Hepatocyte (in vitro differentiated cells): ENCODE measurements around the gene USH2A. TPM values are rescaled to one million over a fixed set of nuclear protein-coding genes. Genes with fewer than 3 reads are reported as not detected.

Source experiments
- DNase-seq: peaks from one replicate; pipeline ENCODE4 v3.0.0-alpha.2; 2016; ENCODE audit warnings: low spot score
- H2AFZ ChIP-seq: fragments of 200-600 bp; sonication (generic); 2 replicates; pipeline ENCODE4 v1.6.0; 2016; ENCODE audit warnings: antibody characterized with exemption, mild to moderate bottlenecking
- H3K27ac ChIP-seq: fragments of 200-600 bp; sonication (generic); 2 replicates; pipeline ENCODE4 v1.5.1; 2016; ENCODE audit warnings: mild to moderate bottlenecking
- H3K27me3 ChIP-seq: fragments of 200-600 bp; sonication (generic); 2 replicates; pipeline ENCODE4 v1.6.1; 2016
- H3K36me3 ChIP-seq: fragments of 200-600 bp; sonication (generic); replicated peaks from 2 replicates; pipeline ENCODE4 v1.5.1; 2016; ENCODE audit warnings: low read depth; ENCODE audit not compliant: insufficient read depth
- H3K4me1 ChIP-seq: fragments of 200-600 bp; sonication (generic); 2 replicates; pipeline ENCODE4 v1.5.1; 2016; ENCODE audit warnings: mild to moderate bottlenecking, moderate library complexity; ENCODE audit not compliant: insufficient read depth
- H3K4me2 ChIP-seq: fragments of 200-600 bp; sonication (generic); 2 replicates; pipeline ENCODE4 v1.6.0; 2016
- H3K4me3 ChIP-seq: fragments of 200-600 bp; sonication (generic); 2 replicates; pipeline ENCODE4 v1.5.1; 2016; ENCODE audit warnings: mild to moderate bottlenecking
- H3K79me2 ChIP-seq: fragments of 200-600 bp; sonication (generic); 2 replicates; pipeline ENCODE4 v1.6.0; 2017; ENCODE audit warnings: mild to moderate bottlenecking
- H3K9me2 ChIP-seq: fragments of 200-600 bp; sonication (generic); replicated peaks from 2 replicates; pipeline ENCODE4 v1.6.0; 2017; ENCODE audit warnings: mild to moderate bottlenecking; ENCODE audit not compliant: insufficient read depth
- H3K9me3 ChIP-seq: fragments of 200-600 bp; sonication (generic); 2 replicates; pipeline ENCODE4 v1.5.1; 2016; ENCODE audit warnings: low read depth, mild to moderate bottlenecking
- H4K20me1 ChIP-seq: fragments of 200-600 bp; sonication (generic); 2 replicates; pipeline ENCODE4 v1.6.0; 2016; ENCODE audit warnings: mild to moderate bottlenecking; ENCODE audit not compliant: insufficient read depth, poor library complexity, severe bottlenecking
- CTCF ChIP-seq: fragments of 200-600 bp; sonication (generic); IDR thresholded peaks from 2 replicates; pipeline ENCODE4 v1.5.1; 2016; ENCODE audit warnings: antibody characterized with exemption, mild to moderate bottlenecking; ENCODE audit not compliant: poor library complexity
- EZH2 ChIP-seq: fragments of 200-600 bp; sonication (generic); IDR thresholded peaks from 2 replicates; pipeline ENCODE4 v1.6.1; 2016; ENCODE audit warnings: antibody characterized with exemption, mild to moderate bottlenecking, borderline replicate concordance
- EZH2phosphoT487 ChIP-seq: fragments of 200-600 bp; sonication (generic); IDR thresholded peaks from one replicate; pipeline ENCODE4 v1.6.1; 2018; ENCODE audit warnings: antibody characterized with exemption, mild to moderate bottlenecking, low read depth, moderate library complexity; ENCODE audit not compliant: unreplicated experiment, severe bottlenecking
- WGBS: methylation state at CpG from one replicate; pipeline ENCODE4 v1.1.6; 2016; ENCODE audit warnings: low lambda C conversion rate; ENCODE audit errors: missing lambda C conversion rate; 5-methylcytosine and 5-hydroxymethylcytosine counted together
- polyA plus RNA-seq: library from polyadenylated mRNA; unstranded; fragments of >200 nt; fragmentation: Nextera tagmentation; extraction: Ambion mirVana; gene quantifications from 2 replicates; pipeline ENCODE4 v1.2.1, GENCODE V29; 2016
- total RNA-seq: library from RNA; depleted of rRNA; stranded (reverse); fragments of >200 nt; gene quantifications from 2 replicates; pipeline ENCODE4 v1.2.3, GENCODE V29; 2014

USH2A gene
- total and polyA plus RNA-seq, 2 experiments from 2014 or later, result 0.07 TPM; not detected in 1

- H3K4me2 ChIP-seq, result no peak overlapping the region
- DNase-seq, result no peak
- H3K79me2 ChIP-seq, result no peaks in the 10 kb centered on the region
- TF ChIP-seq EZH2phosphoT487 (no peak), CTCF (no peak), EZH2 (no peak)
- no peaks in the 10 kb centered on the region for H3K27me3 ChIP-seq
- no peaks in the 10 kb centered on the region for H3K9me2 ChIP-seq
- peaks cover 12% of the 10 kb centered on the region for H3K4me1 ChIP-seq
- H3K4me3 ChIP-seq, result no peak overlapping the region
- 89% methylated on average over 1 of the region's 1 CpG for WGBS
- no peaks in the 10 kb centered on the region for H3K36me3 ChIP-seq
- no peaks in the 10 kb centered on the region for H4K20me1 ChIP-seq
- H3K9me3 ChIP-seq, result no peaks in the 10 kb centered on the region
- H3K27ac ChIP-seq, result no peak overlapping the region
- H2AFZ ChIP-seq, result no peak overlapping the region
These were observed 792.2 kb downstream of the USH2A start for GRCh38 chr1:215631040-215631439.

GRCh38 chr1:215625949-215626348 is 797.3 kb downstream of the USH2A start:
- Histone ChIP-seq H3K4me3 (no peak overlapping the region), H3K9me2 (no peaks in the 10 kb centered on the region), H3K4me2 (no peak overlapping the region), H3K4me1 (no peaks in the 10 kb centered on the region), H3K9me3 (no peaks in the 10 kb centered on the region), H3K79me2 (no peaks in the 10 kb centered on the region), H3K27ac (no peak overlapping the region), H4K20me1 (no peaks in the 10 kb centered on the region), H2AFZ (no peak overlapping the region), H3K36me3 (no peaks in the 10 kb centered on the region), H3K27me3 (no peaks in the 10 kb centered on the region)
- no peak for DNase-seq
- TF ChIP-seq CTCF (no peak), EZH2phosphoT487 (no peak), EZH2 (no peak)

GRCh38 chr1:215623162-215623561 is 800.1 kb downstream of the USH2A start:
- H3K4me2 ChIP-seq, result no peak overlapping the region
- WGBS, result 80% methylated on average over 4 of the region's 4 CpGs
- no peaks in the 10 kb centered on the region for H3K36me3 ChIP-seq
- H3K4me3 ChIP-seq, result no peak overlapping the region
- H3K27ac ChIP-seq, result no peak overlapping the region
- H3K9me2 ChIP-seq, result no peaks in the 10 kb centered on the region
- no peaks in the 10 kb centered on the region for H3K4me1 ChIP-seq
- no peaks in the 10 kb centered on the region for H3K9me3 ChIP-seq
- no peaks in the 10 kb centered on the region for H3K79me2 ChIP-seq
- H4K20me1 ChIP-seq, result no peaks in the 10 kb centered on the region
- DNase-seq, result peak; percentile 23
- H3K27me3 ChIP-seq, result no peaks in the 10 kb centered on the region
- TF ChIP-seq CTCF (no peak), EZH2phosphoT487 (no peak), EZH2 (no peak)
- no peak overlapping the region for H2AFZ ChIP-seq

- H4K20me1 ChIP-seq, result no peaks in the 10 kb centered on the region
- no peaks in the 10 kb centered on the region for H3K27me3 ChIP-seq
- H3K4me1 ChIP-seq, result no peaks in the 10 kb centered on the region
- H3K4me2 ChIP-seq, result no peak overlapping the region
- WGBS, result 80% methylated on average over 1 of the region's 1 CpG
- no peaks in the 10 kb centered on the region for H3K9me3 ChIP-seq
- no peak overlapping the region for H2AFZ ChIP-seq
- H3K4me3 ChIP-seq, result no peak overlapping the region
- H3K27ac ChIP-seq, result no peak overlapping the region
- TF ChIP-seq EZH2phosphoT487 (no peak), CTCF (no peak), EZH2 (no peak)
- H3K9me2 ChIP-seq, result no peaks in the 10 kb centered on the region
- DNase-seq, result no peak
- no peaks in the 10 kb centered on the region for H3K36me3 ChIP-seq
- peaks cover 12% of the 10 kb centered on the region for H3K79me2 ChIP-seq
These were observed 805.3 kb downstream of the USH2A start for GRCh38 chr1:215617979-215618378.
